BJ (cell line): ENCODE data around the gene IL4R. TPM values are rescaled to one million over a fixed set of nuclear protein-coding genes. Genes with fewer than 3 reads are reported as not detected.

Experiments
- CTCF ChIA-PET: fragments of 350-600 bp; formaldehyde crosslinking; extraction: SDS; loops from one replicate; lab custom pipeline; 2021; ENCODE audit warnings: antibody characterized with exemption, inconsistent platforms; lab: Yijun Ruan, JAX
- POLR2A ChIA-PET: fragments of 300-600 bp; sonication (Branson Sonifier 250); formaldehyde crosslinking; extraction: SDS; loops from one replicate; lab custom pipeline; 2021; ENCODE audit warnings: antibody characterized with exemption; lab: Charles Lee
- DNase-seq: peaks from one replicate; pipeline ENCODE4 v3.0.0-alpha.2; 2011; ENCODE audit warnings: low read depth
- H3K27me3 ChIP-seq: 2 replicates; pipeline ENCODE4 v1.6.0; 2011; ENCODE audit warnings: low read length; ENCODE audit not compliant: control insufficient read depth, insufficient read depth
- H3K36me3 ChIP-seq: 2 replicates; pipeline ENCODE4 v1.5.1; 2011; ENCODE audit warnings: low read length; ENCODE audit not compliant: control insufficient read depth, insufficient read depth
- H3K4me3 ChIP-seq: 2 replicates; pipeline ENCODE4 v1.5.1; 2011; ENCODE audit warnings: low read depth, mild to moderate bottlenecking, control low read depth, low read length
- CTCF ChIP-seq: IDR thresholded peaks from 2 replicates; pipeline ENCODE4 v1.5.1; 2011; ENCODE audit warnings: low read depth, mild to moderate bottlenecking, control low read depth, inconsistent platforms, low read length, moderate library complexity; ENCODE audit not compliant: insufficient read depth
- polyA plus RNA-seq: library from polyadenylated mRNA; depleted of rRNA; stranded (reverse); fragments of >200 nt; gene quantifications from 2 replicates; pipeline ENCODE4 v1.2.3, GENCODE V29; 2011; rRNA removed

The IL4R gene
- polyA plus RNA-seq, 1 experiment = 25.4 TPM

GRCh38 chr16:27413956-27414355, 100.2 kb downstream of the IL4R start:
- H3K36me3 ChIP-seq = no peaks in the 10 kb centered on the region
- TF ChIP-seq CTCF = no peak
- H3K4me3 ChIP-seq = no peak overlapping the region
- no peak for DNase-seq
- no peaks in the 10 kb centered on the region for H3K27me3 ChIP-seq
- ChIA-PET CTCF (interaction anchor here (0.9 kb wide), 1 partner anchor 39 kb away, joined by 3 read pairs; no protein-coding TSS in a partner anchor), POLR2A (no interaction called here)

Other genes starting within 250 kb of the IL4R start
- not detected in 2 replicates for gene C16orf82, start 247.0 kb upstream of the IL4R start, polyA plus RNA-seq
- 2.0 and 3.7 TPM in 2 replicates for gene KDM8, start 110.4 kb upstream of the IL4R start, polyA plus RNA-seq
- gene NSMCE1, start 45.2 kb upstream of the IL4R start, polyA plus RNA-seq = 31.7 and 34.3 TPM in 2 replicates
- gene IL21R, start 88.2 kb downstream of the IL4R start, polyA plus RNA-seq = 0.33 and 0.58 TPM in 2 replicates
- gene GTF3C1, start 235.9 kb downstream of the IL4R start, polyA plus RNA-seq = 22.8 and 35.8 TPM in 2 replicates
- gene KATNIP, start 236.2 kb downstream of the IL4R start, polyA plus RNA-seq = 16.9 and 18.8 TPM in 2 replicates